KMS-11 (cell line): ENCODE data around the gene GLI1.

ENCODE experiments used
- H2AFZ ChIP-seq: fragments of 200-600 bp; sonication (generic); 2 replicates; pipeline ENCODE4 v1.6.1; 2016; ENCODE audit warnings: antibody characterized with exemption, mixed run types, low read depth
- H3K27ac ChIP-seq: fragments of 200-600 bp; sonication (generic); 2 replicates; pipeline ENCODE4 v1.6.1; 2016; ENCODE audit warnings: mild to moderate bottlenecking, mixed run types
- H3K27me3 ChIP-seq: fragments of 200-600 bp; sonication (generic); 2 replicates; pipeline ENCODE4 v1.6.1; 2017; ENCODE audit warnings: mild to moderate bottlenecking, low read depth, mixed run types, moderate library complexity; ENCODE audit not compliant: insufficient read depth
- H3K36me3 ChIP-seq: fragments of 200-600 bp; sonication (generic); 2 replicates; pipeline ENCODE4 v1.6.1; 2017; ENCODE audit warnings: mild to moderate bottlenecking, mixed run types; ENCODE audit not compliant: insufficient read depth
- H3K4me1 ChIP-seq: fragments of 200-600 bp; sonication (generic); 2 replicates; pipeline ENCODE4 v1.6.1; 2016; ENCODE audit warnings: mild to moderate bottlenecking, low read depth, mixed run types; ENCODE audit not compliant: poor library complexity, severe bottlenecking
- H3K4me2 ChIP-seq: fragments of 200-600 bp; sonication (generic); 2 replicates; pipeline ENCODE4 v1.7.0; 2016; ENCODE audit warnings: mild to moderate bottlenecking, mixed run types
- H3K4me3 ChIP-seq: fragments of 200-600 bp; sonication (generic); IDR thresholded peaks from 2 replicates; pipeline ENCODE4 v1.6.1; 2017; ENCODE audit warnings: low read depth, low read length, mixed read lengths; ENCODE audit not compliant: insufficient read depth
- H3K79me2 ChIP-seq: fragments of 200-600 bp; sonication (generic); 2 replicates; pipeline ENCODE4 v1.6.1; 2016; ENCODE audit warnings: low read depth, mixed run types; ENCODE audit not compliant: insufficient read depth
- H3K9ac ChIP-seq: fragments of 200-600 bp; sonication (generic); 2 replicates; pipeline ENCODE4 v1.6.1; 2016; ENCODE audit warnings: mild to moderate bottlenecking, mixed run types
- H4K20me1 ChIP-seq: fragments of 200-600 bp; sonication (generic); 2 replicates; pipeline ENCODE4 v1.6.1; 2016; ENCODE audit warnings: mild to moderate bottlenecking, mixed run types; ENCODE audit not compliant: insufficient read depth
- TF ChIP-seq, protein P1 (sequence below): fragments of 200-600 bp; sonication (generic); conservative IDR thresholded peaks from 2 replicates; pipeline ENCODE4 v1.6.1; 2017; ENCODE audit warnings: low read depth, mild to moderate bottlenecking, antibody characterized with exemption, low read length, moderate library complexity, mixed read lengths

Gene GLI1

DNA sequence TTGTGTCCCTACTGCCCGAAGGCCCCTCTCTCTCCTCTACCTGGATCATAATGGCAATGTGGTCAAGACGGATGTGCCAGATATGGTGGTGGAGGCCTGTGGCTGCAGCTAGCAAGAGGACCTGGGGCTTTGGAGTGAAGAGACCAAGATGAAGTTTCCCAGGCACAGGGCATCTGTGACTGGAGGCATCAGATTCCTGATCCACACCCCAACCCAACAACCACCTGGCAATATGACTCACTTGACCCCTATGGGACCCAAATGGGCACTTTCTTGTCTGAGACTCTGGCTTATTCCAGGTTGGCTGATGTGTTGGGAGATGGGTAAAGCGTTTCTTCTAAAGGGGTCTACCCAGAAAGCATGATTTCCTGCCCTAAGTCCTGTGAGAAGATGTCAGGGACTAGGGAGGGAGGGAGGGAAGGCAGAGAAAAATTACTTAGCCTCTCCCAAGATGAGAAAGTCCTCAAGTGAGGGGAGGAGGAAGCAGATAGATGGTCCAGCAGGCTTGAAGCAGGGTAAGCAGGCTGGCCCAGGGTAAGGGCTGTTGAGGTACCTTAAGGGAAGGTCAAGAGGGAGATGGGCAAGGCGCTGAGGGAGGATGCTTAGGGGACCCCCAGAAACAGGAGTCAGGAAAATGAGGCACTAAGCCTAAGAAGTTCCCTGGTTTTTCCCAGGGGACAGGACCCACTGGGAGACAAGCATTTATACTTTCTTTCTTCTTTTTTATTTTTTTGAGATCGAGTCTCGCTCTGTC is 2.7 kb upstream of the GLI1 start:
- Histone ChIP-seq H3K4me3 (no peak overlapping the region), H4K20me1 (no peaks in the 10 kb centered on the region), H3K4me2 (peak overlapping the region; percentile 98), H3K4me1 (peaks cover 76% of the 10 kb centered on the region), H2AFZ (peak overlapping the region; percentile 83; the same call in 1 of the 2 replicates), H3K27me3 (peaks cover 17% of the 10 kb centered on the region), H3K79me2 (no peaks in the 10 kb centered on the region), H3K36me3 (no peaks in the 10 kb centered on the region), H3K27ac (no peak overlapping the region), H3K9ac (no peak overlapping the region)
- TF ChIP-seq, protein P1, sequence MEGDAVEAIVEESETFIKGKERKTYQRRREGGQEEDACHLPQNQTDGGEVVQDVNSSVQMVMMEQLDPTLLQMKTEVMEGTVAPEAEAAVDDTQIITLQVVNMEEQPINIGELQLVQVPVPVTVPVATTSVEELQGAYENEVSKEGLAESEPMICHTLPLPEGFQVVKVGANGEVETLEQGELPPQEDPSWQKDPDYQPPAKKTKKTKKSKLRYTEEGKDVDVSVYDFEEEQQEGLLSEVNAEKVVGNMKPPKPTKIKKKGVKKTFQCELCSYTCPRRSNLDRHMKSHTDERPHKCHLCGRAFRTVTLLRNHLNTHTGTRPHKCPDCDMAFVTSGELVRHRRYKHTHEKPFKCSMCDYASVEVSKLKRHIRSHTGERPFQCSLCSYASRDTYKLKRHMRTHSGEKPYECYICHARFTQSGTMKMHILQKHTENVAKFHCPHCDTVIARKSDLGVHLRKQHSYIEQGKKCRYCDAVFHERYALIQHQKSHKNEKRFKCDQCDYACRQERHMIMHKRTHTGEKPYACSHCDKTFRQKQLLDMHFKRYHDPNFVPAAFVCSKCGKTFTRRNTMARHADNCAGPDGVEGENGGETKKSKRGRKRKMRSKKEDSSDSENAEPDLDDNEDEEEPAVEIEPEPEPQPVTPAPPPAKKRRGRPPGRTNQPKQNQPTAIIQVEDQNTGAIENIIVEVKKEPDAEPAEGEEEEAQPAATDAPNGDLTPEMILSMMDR = peak; percentile 23; the same call in 1 of the 2 replicates

DNA sequence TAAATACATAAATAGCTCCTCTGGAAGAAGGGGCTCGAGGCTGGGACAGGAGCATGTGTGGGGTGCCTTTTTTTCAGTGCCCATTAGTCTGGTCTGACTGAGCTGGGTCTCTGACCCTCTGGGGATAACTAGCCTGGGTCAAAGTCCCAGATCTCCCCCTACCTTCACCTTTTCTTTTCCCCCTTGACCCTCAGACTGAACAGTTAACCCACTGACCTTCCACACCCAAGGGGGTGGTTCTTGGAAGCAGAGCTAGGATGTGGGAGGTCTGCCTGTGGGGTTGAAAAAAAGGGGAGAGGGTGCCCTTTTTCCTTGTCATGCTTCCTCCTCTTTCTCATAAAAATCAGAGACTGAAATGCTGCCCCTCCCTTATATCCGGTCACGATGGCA is 925 bp upstream of the GLI1 start:
- Histone ChIP-seq H3K36me3 (no peaks in the 10 kb centered on the region), H3K27me3 (peaks cover 26% of the 10 kb centered on the region), H4K20me1 (no peaks in the 10 kb centered on the region), H3K4me1 (peaks cover 67% of the 10 kb centered on the region), H2AFZ (peak overlapping the region; percentile 95), H3K9ac (peak overlapping the region; percentile 40), H3K4me3 (no peak overlapping the region), H3K4me2 (peak overlapping the region; percentile 90), H3K79me2 (no peaks in the 10 kb centered on the region), H3K27ac (peak overlapping the region; percentile 47)
- TF ChIP-seq, protein P1 = no peak

DNA sequence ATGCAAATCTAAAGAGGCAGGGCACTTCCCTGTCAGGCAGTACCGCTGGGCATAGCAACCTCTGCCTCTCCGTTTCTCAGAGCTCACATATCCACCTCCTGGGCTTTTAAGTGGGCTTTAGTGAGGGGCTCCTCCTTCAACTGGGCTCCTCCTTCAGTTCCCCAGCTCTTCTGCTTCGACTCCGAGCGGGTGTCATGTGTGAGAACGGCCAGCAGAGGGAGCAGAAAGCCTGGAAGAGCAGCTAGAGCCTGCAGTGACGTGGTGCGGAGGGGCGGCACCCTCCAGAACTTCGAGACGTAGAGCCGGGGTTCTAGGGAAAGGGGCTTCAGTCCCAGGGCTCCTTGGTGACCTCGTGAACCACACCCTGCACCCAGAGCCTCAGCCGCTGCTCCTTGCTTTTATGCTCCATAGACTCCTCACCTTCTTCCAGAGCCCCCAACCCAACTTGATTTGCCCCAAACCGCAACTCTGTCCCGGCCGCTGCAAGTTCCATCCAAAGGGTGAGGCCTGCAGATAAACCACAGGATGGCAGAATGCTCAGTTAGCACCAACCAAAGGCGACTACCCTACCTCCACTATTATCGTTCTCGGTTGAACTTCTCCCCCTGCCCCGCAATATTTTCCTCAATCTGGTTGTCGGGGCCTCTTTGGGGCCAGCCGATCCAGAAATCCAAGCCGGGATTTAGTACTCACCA is 383 bp upstream of the GLI1 start:
- TF ChIP-seq, protein P1 = peak; percentile 100
- Histone ChIP-seq H3K36me3 (no peaks in the 10 kb centered on the region), H3K79me2 (no peaks in the 10 kb centered on the region), H3K4me1 (peaks cover 62% of the 10 kb centered on the region), H4K20me1 (no peaks in the 10 kb centered on the region), H3K4me2 (peak overlapping the region; percentile 90), H3K27ac (peak overlapping the region; percentile 47), H3K4me3 (peak overlapping the region; percentile 88), H3K27me3 (peaks cover 30% of the 10 kb centered on the region), H3K9ac (peak overlapping the region; percentile 40), H2AFZ (peak overlapping the region; percentile 95)

DNA sequence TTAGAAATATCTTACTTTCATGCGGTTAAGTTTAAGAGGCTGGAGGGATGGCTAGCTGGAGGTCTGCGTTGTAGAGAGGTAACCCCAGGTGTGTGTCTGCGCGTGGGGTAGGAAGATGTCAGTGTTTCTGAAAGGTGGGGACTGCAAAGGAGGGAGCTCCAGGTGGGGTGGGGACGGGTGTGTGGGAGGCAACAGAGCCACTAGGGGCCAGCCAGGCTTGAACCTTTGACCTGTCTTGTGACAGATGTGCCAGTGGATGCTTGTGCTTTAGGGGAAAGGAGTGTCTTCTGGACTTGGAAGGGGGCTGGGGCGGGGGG is 841 bp downstream of the GLI1 start:
- no peaks in the 10 kb centered on the region for H3K36me3 ChIP-seq
- no peak overlapping the region for H3K4me3 ChIP-seq
- peaks cover 43% of the 10 kb centered on the region for H3K27me3 ChIP-seq
- no peaks in the 10 kb centered on the region for H3K79me2 ChIP-seq
- no peak overlapping the region for H3K27ac ChIP-seq
- H3K4me1 ChIP-seq = peaks cover 50% of the 10 kb centered on the region
- no peak overlapping the region for H3K9ac ChIP-seq
- peak overlapping the region; percentile 88 for H3K4me2 ChIP-seq
- TF ChIP-seq, protein P1 = no peak
- H4K20me1 ChIP-seq = no peaks in the 10 kb centered on the region
- no peak overlapping the region; the same call in 1 of the 2 replicates for H2AFZ ChIP-seq
